Measurements from ENCODE around the gene RBMS3.
"Not testable (repeated sequence)": the region's sequence is repeated elsewhere in the genome, so short reads cannot be mapped to it uniquely, and the experiment has no call there.

Gene RBMS3

GRCh38 chr3:29514170-29514569 is 233.3 kb downstream of the RBMS3 start:
- H3K4me1 ChIP-seq (ENCODE audit: control insufficient read depth, insufficient read depth, low read length), result no peaks in the 10 kb centered on the region
- H3K36me3 ChIP-seq (ENCODE audit: control insufficient read depth, insufficient read depth, low read length), result no peaks in the 10 kb centered on the region
- H3K9me3 ChIP-seq (ENCODE audit: control insufficient read depth, low read length), result no peaks in the 10 kb centered on the region
- no peak overlapping the region for H3K4me3 ChIP-seq (ENCODE audit: low read length)
- no peak overlapping the region for H3K9ac ChIP-seq (ENCODE audit: low read length)
- no peaks in the 10 kb centered on the region for H3K27me3 ChIP-seq (ENCODE audit: control insufficient read depth, insufficient read depth, low read length)

DNA sequence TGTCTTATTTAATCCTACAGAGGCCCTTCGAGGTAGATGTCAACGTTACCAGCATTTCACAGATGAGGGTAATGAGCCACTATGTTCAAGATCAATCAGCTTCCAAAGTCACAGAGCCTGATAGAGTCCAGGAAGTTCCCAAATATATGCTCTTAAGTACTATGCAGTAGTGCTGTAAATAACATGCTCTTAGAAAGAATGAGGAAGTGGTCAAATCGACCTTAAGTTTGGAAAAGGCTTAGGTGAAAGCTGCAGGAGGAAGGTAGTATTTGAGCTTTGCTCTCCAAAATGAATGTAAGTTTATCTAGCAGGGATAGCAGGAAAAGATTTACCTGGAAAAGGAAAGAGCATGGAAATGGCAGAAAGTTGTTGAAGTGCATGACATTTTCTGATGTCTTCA is 234.0 kb downstream of the RBMS3 start:
- H3K9ac ChIP-seq (ENCODE audit: low read length), result no peak overlapping the region

DNA sequence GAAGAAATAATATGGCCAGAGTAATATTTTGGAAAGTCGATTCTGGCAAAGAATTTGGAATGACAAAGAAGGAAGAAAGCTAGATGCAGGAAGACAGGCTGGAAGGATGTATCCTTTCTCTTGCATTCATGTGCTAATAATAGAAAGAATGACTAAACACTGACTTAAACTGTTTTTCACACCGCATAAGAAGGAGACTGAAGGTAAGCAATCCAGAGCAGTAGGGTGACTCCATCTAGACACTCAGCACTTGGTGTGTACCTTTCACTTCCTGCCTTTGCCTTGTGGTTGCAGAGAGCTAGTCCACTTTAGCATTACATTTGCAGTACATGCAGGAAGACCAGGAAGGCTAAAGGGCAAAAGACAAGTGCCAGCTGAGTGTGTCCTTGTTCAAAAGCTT is 234.6 kb downstream of the RBMS3 start:
- H3K27me3 ChIP-seq (ENCODE audit: control insufficient read depth, insufficient read depth, low read length), result no peaks in the 10 kb centered on the region
- no peak overlapping the region for H3K4me3 ChIP-seq (ENCODE audit: low read length)
- H3K36me3 ChIP-seq (ENCODE audit: control insufficient read depth, insufficient read depth, low read length), result no peaks in the 10 kb centered on the region
- no peaks in the 10 kb centered on the region for H3K4me1 ChIP-seq (ENCODE audit: control insufficient read depth, insufficient read depth, low read length)
- H3K9me3 ChIP-seq (ENCODE audit: control insufficient read depth, low read length), result no peaks in the 10 kb centered on the region
- H3K9ac ChIP-seq (ENCODE audit: low read length), result no peak overlapping the region

More for the DNA sequence above, 234.0 kb downstream of the RBMS3 start:
- Histone ChIP-seq H3K4me3 (ENCODE audit: low read length) (no peak overlapping the region), H3K4me1 (ENCODE audit: control insufficient read depth, insufficient read depth, low read length) (no peaks in the 10 kb centered on the region), H3K27me3 (ENCODE audit: control insufficient read depth, insufficient read depth, low read length) (no peaks in the 10 kb centered on the region), H3K9me3 (ENCODE audit: control insufficient read depth, low read length) (no peaks in the 10 kb centered on the region), H3K36me3 (ENCODE audit: control insufficient read depth, insufficient read depth, low read length) (no peaks in the 10 kb centered on the region)

DNA sequence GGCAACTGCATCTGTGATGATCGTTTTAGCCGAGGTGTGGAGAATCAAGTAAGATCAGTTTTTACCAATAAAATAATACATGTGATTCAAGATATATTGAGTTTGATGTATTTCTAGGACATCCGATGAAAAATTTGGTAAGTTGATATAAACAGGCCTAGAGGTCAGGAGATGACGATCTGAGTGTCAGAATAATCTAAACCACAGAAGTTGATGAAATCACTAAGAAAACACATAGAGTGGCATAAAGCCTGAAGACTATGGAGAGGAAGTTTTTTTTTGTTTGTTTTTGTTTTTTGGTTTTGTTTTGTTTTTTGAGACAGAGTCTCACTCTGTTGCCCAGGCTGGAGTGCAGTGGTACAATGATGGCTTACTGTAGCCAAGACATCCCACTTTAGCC is 235.3 kb downstream of the RBMS3 start:
- no peaks in the 10 kb centered on the region for H3K36me3 ChIP-seq (ENCODE audit: control insufficient read depth, insufficient read depth, low read length)
- no peaks in the 10 kb centered on the region for H3K4me1 ChIP-seq (ENCODE audit: control insufficient read depth, insufficient read depth, low read length)
- no peak overlapping the region for H3K9ac ChIP-seq (ENCODE audit: low read length)
- H3K27me3 ChIP-seq (ENCODE audit: control insufficient read depth, insufficient read depth, low read length), result no peaks in the 10 kb centered on the region
- no peaks in the 10 kb centered on the region for H3K9me3 ChIP-seq (ENCODE audit: control insufficient read depth, low read length)
- H3K4me3 ChIP-seq (ENCODE audit: low read length), result no peak overlapping the region

DNA sequence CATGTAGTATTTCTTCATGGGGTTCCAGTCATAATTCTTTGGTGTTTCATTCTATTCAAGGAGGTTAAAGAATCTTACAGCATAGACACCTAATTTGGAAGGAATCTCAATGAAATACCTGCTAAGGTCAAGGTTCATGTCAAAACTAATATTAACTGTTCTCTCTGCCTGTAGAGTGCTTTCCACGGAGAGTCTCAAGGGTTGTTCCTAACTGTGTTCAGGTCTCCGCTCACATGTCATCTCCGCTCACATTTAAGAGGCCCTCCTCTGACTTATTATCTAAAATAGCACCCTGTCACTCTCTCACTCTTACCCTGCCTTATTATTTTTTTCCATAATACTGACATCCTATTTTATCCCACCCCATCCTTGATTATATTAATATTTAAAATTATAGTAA is 239.9 kb downstream of the RBMS3 start:
- H3K36me3 ChIP-seq (ENCODE audit: control insufficient read depth, insufficient read depth, low read length), result no peaks in the 10 kb centered on the region
- H3K9me3 ChIP-seq (ENCODE audit: control insufficient read depth, low read length), result no peaks in the 10 kb centered on the region
- H3K4me3 ChIP-seq (ENCODE audit: low read length), result no peak overlapping the region
- peaks cover 7% of the 10 kb centered on the region for H3K4me1 ChIP-seq (ENCODE audit: control insufficient read depth, insufficient read depth, low read length)
- no peaks in the 10 kb centered on the region for H3K27me3 ChIP-seq (ENCODE audit: control insufficient read depth, insufficient read depth, low read length)
- no peak overlapping the region for H3K9ac ChIP-seq (ENCODE audit: low read length)

DNA sequence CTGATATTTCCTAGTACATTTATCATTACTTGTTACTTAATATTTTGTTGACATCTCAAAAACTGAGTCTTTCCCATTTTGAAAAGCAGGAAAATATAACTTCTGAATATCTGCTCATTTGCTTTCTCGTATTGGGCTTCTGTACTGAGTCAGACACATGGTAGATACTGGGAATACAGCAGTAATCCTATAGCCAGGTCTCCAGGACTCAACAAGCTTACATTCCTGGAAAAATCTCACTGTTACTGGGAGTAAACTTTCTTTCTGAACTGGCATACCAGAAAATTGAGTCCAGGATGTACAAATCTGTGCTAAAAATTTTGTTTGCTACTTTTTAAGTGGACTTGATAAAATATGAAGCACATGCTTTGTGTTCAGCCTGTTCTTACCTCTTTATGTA is 240.4 kb downstream of the RBMS3 start:
- H3K9me3 ChIP-seq (ENCODE audit: control insufficient read depth, low read length), result no peaks in the 10 kb centered on the region
- H3K4me3 ChIP-seq (ENCODE audit: low read length), result no peak overlapping the region
- no peaks in the 10 kb centered on the region for H3K36me3 ChIP-seq (ENCODE audit: control insufficient read depth, insufficient read depth, low read length)
- H3K27me3 ChIP-seq (ENCODE audit: control insufficient read depth, insufficient read depth, low read length), result no peaks in the 10 kb centered on the region
- H3K4me1 ChIP-seq (ENCODE audit: control insufficient read depth, insufficient read depth, low read length), result peaks cover 8% of the 10 kb centered on the region
- H3K9ac ChIP-seq (ENCODE audit: low read length), result no peak overlapping the region

DNA sequence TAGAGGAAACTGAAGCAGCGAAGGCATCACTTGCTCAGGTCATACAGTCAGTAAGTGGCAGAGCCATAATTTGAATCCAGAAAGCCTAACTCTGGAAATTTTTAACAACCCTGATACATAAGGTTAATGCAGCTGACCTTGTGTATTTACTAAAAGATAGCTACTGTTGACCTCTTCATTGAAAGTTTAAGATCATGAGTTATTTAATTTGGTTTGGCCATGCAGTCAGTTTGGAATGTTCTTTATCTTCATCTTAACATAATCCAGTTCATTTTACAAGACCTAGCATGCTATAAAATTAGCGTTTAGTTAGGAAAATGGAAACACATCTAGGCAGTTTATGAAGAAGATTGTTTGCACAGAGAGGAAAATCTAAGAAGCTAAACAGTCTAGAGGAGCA is 240.9 kb downstream of the RBMS3 start:
- Histone ChIP-seq H3K4me3 (ENCODE audit: low read length) (no peak overlapping the region), H3K9me3 (ENCODE audit: control insufficient read depth, low read length) (no peaks in the 10 kb centered on the region), H3K9ac (ENCODE audit: low read length) (no peak overlapping the region), H3K36me3 (ENCODE audit: control insufficient read depth, insufficient read depth, low read length) (no peaks in the 10 kb centered on the region), H3K4me1 (ENCODE audit: control insufficient read depth, insufficient read depth, low read length) (peaks cover 8% of the 10 kb centered on the region), H3K27me3 (ENCODE audit: control insufficient read depth, insufficient read depth, low read length) (no peaks in the 10 kb centered on the region)

- H3K9me3 ChIP-seq (ENCODE audit: control insufficient read depth, low read length); H3K4me1 ChIP-seq (ENCODE audit: control insufficient read depth, insufficient read depth, low read length); H3K9ac ChIP-seq (ENCODE audit: low read length); H3K36me3 ChIP-seq (ENCODE audit: control insufficient read depth, insufficient read depth, low read length); H3K4me3 ChIP-seq (ENCODE audit: low read length); H3K27me3 ChIP-seq (ENCODE audit: control insufficient read depth, insufficient read depth, low read length): not testable (repeated sequence)
Observed at GRCh38 chr3:29524433-29524832, 243.6 kb downstream of the RBMS3 start.

DNA sequence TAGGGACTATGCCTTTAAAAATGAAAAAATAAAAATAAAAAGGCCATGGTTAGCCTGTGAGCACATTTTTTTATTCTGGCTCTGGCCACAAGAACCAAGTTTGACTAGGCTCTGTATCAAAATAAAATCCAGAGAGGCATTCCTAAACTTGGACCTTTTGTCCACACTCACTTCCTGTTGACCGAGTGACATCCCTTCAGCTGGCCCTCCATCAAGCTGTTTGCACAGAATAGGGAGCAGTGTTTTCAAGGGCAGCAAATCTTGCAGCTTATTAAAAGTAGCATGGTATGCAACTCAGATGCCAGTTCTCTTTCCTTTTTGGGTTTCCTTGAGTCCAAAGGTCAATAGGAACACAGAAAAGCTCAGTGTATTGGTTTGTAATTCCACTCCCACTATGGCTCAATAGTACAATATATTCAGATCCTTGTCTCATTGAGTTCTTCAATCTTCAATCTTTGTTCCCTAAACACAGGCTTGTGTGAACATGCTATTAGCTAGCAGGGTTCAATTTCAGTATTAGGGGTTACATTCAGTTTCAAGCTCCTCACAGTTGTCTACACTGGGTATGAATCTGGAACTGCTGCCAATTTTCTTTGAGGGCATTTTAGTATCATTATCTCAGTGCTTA is 244.5 kb downstream of the RBMS3 start:
- Histone ChIP-seq H3K36me3 (ENCODE audit: control insufficient read depth, insufficient read depth, low read length) (no peaks in the 10 kb centered on the region), H3K9ac (ENCODE audit: low read length) (no peak overlapping the region), H3K27me3 (ENCODE audit: control insufficient read depth, insufficient read depth, low read length) (no peaks in the 10 kb centered on the region), H3K4me3 (ENCODE audit: low read length) (no peak overlapping the region), H3K9me3 (ENCODE audit: control insufficient read depth, low read length) (no peaks in the 10 kb centered on the region), H3K4me1 (ENCODE audit: control insufficient read depth, insufficient read depth, low read length) (peaks cover 8% of the 10 kb centered on the region)

DNA sequence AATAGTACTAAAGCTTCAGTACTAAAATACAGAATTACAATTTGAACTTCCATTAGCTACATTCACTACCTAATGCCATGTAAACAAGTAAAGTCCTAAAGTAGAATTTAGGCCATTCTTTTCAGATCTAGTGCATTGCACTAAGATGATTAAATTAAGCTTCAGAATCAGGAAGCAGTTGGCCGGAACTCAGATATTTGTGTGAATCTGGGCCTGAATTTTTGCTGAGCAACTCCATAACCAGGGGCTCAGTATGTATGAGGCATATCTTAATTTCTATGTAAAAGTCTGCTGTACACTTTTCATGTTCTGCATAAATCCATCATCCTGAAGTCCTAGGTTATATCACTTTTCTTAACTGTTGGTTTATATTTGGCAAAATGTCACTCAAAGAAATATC is 246.4 kb downstream of the RBMS3 start:
- Histone ChIP-seq H3K4me1 (ENCODE audit: control insufficient read depth, insufficient read depth, low read length) (peaks cover 8% of the 10 kb centered on the region), H3K4me3 (ENCODE audit: low read length) (no peak overlapping the region), H3K27me3 (ENCODE audit: control insufficient read depth, insufficient read depth, low read length) (no peaks in the 10 kb centered on the region), H3K36me3 (ENCODE audit: control insufficient read depth, insufficient read depth, low read length) (no peaks in the 10 kb centered on the region), H3K9me3 (ENCODE audit: control insufficient read depth, low read length) (no peaks in the 10 kb centered on the region), H3K9ac (ENCODE audit: low read length) (no peak overlapping the region)

GRCh38 chr3:29531644-29532043 is 250.8 kb downstream of the RBMS3 start:
- no peak overlapping the region for H3K9ac ChIP-seq (ENCODE audit: low read length)
- no peak overlapping the region for H3K4me3 ChIP-seq (ENCODE audit: low read length)
- no peaks in the 10 kb centered on the region for H3K4me1 ChIP-seq (ENCODE audit: control insufficient read depth, insufficient read depth, low read length)
- H3K36me3 ChIP-seq (ENCODE audit: control insufficient read depth, insufficient read depth, low read length), result no peaks in the 10 kb centered on the region
- H3K27me3 ChIP-seq (ENCODE audit: control insufficient read depth, insufficient read depth, low read length), result no peaks in the 10 kb centered on the region
- no peaks in the 10 kb centered on the region for H3K9me3 ChIP-seq (ENCODE audit: control insufficient read depth, low read length)

- no peaks in the 10 kb centered on the region for H3K4me1 ChIP-seq (ENCODE audit: control insufficient read depth, insufficient read depth, low read length)
- no peak overlapping the region for H3K4me3 ChIP-seq (ENCODE audit: low read length)
- H3K27me3 ChIP-seq (ENCODE audit: control insufficient read depth, insufficient read depth, low read length), result no peaks in the 10 kb centered on the region
- H3K9me3 ChIP-seq (ENCODE audit: control insufficient read depth, low read length), result no peaks in the 10 kb centered on the region
- H3K36me3 ChIP-seq (ENCODE audit: control insufficient read depth, insufficient read depth, low read length), result no peaks in the 10 kb centered on the region
- no peak overlapping the region for H3K9ac ChIP-seq (ENCODE audit: low read length)
Observed at GRCh38 chr3:29532473-29532872, 251.6 kb downstream of the RBMS3 start.

DNA sequence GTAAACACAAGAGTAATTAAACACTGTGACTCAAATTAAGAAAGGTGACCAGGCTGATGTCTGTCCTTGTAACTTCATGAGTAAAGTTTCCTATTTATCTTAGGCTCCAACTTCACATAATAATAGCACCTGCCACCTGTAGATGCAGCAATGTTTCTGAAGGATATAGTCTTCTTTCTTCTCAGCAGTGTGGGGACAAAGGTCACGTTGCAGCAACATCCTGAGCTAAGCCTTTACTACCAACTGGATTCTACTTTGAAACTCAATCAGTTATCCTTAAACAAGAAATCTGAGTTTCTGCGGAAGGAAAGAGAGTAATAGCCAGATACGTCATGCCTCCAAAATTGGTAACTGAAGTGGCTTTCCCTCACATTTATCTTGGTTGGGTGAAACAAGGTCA is 253.1 kb downstream of the RBMS3 start:
- Histone ChIP-seq H3K4me3 (ENCODE audit: low read length) (no peak overlapping the region), H3K9me3 (ENCODE audit: control insufficient read depth, low read length) (no peaks in the 10 kb centered on the region), H3K9ac (ENCODE audit: low read length) (no peak overlapping the region), H3K27me3 (ENCODE audit: control insufficient read depth, insufficient read depth, low read length) (no peaks in the 10 kb centered on the region), H3K36me3 (ENCODE audit: control insufficient read depth, insufficient read depth, low read length) (no peaks in the 10 kb centered on the region), H3K4me1 (ENCODE audit: control insufficient read depth, insufficient read depth, low read length) (no peaks in the 10 kb centered on the region)

Data from mucosa of stomach (tissue), 1 donor.